Measurements from ENCODE around the gene B4GALNT2.
"Not testable (repeated sequence)": the region's sequence is repeated elsewhere in the genome, so short reads cannot be mapped to it uniquely, and the experiment has no call there.

The B4GALNT2 gene

GRCh38 chr17:49180998-49181635 is 48.5 kb downstream of the B4GALNT2 start:
- DNase-seq (ENCODE audit: low read depth in 2 of 2) = no peak

DNA sequence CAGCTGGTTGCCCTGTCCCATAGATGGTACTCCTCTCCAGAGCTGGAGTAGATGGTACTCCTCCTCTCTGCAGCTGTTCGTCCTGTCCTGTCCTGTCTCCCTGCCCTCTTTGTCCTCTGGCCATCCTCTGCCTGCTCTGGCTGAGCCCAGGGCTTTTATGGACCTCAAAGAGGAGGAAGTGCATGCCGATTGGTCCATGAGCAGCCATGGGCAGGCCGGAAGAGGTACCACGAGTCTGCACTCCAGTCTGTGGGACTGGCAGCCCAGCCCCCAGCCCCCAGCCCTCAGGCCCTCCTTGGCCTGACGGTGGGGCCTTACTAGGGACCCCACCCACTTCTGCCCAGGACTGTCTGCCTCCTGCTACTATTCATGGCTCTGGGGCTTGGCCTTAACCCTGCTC is 50.8 kb downstream of the B4GALNT2 start:
- no peak for DNase-seq (ENCODE audit: low read depth in 2 of 2)

DNA sequence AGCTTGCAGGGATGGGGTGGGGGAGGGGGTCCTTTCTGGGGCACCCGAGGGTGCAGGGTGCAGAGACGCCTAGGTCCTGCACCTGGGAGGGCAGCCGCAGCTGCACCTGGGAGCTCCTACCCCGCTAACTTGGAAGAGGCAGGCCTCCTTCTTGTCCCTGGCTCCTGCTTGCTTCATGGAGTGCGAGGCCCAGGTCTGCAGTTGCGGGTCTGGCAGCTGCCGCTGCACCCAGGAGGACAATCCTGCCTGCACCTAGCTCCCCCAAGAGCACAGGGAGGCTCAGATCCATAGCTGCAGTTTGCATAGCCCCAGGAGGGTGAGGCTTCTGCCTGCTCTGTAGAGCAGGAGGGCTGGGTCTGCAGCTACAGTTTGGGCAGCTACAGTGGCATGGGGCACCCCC is 51.2 kb downstream of the B4GALNT2 start:
- DNase-seq (ENCODE audit: low read depth in 2 of 2) = no peak

- not testable (repeated sequence) for DNase-seq (ENCODE audit: low read depth in 2 of 2)
Observed at GRCh38 chr17:49184522-49184921, 52.0 kb downstream of the B4GALNT2 start.

GRCh38 chr17:49185381-49185780 is 52.8 kb downstream of the B4GALNT2 start:
- DNase-seq (ENCODE audit: low read depth in 2 of 2) = not testable (repeated sequence)

- no peak for DNase-seq (ENCODE audit: low read depth in 2 of 2)
Observed at GRCh38 chr17:49187301-49187700, 54.7 kb downstream of the B4GALNT2 start.

DNA sequence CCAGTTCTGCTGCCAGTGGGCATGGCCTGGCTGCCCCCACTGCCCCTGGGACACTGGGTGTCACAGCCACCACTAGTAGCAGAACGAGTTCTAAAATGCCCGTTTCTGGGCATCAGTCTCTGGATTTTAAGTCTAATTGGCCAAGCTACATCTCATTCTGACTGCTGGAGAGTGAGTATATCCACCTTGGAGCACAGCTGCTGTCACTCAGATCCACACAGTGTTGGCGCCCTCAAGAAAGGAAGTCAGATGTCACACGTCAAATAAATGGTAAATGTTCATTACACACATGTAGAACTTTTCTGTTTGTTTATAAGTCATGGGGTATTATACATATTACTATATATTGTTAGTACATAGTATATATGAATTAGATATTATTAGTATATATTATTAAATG is 58.4 kb downstream of the B4GALNT2 start:
- no peak for DNase-seq (ENCODE audit: low read depth in 2 of 2)

DNA sequence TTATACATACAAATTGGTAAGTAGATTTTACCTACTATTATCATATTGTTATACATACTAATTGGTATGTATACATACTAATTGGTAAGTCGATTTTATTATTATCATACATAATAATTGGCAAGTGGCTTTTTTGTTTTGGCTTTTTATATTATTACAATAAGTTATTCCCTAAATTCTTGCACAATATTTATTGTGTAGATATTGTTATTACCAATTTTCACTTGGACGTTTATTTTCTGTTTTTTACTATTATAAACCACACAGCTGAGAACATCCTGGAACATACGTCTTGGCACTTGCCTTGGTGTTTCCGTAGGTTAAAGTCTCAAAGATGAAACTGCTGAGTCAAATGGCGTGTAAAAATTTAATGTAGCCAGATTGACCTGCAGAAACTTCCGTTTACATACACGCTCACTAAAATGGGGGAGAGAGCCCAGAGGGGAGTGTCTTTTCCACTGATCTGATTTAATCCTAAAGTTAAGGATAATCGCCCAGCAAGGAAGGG is 58.9 kb downstream of the B4GALNT2 start:
- no peak for DNase-seq (ENCODE audit: low read depth in 2 of 2)

DNA sequence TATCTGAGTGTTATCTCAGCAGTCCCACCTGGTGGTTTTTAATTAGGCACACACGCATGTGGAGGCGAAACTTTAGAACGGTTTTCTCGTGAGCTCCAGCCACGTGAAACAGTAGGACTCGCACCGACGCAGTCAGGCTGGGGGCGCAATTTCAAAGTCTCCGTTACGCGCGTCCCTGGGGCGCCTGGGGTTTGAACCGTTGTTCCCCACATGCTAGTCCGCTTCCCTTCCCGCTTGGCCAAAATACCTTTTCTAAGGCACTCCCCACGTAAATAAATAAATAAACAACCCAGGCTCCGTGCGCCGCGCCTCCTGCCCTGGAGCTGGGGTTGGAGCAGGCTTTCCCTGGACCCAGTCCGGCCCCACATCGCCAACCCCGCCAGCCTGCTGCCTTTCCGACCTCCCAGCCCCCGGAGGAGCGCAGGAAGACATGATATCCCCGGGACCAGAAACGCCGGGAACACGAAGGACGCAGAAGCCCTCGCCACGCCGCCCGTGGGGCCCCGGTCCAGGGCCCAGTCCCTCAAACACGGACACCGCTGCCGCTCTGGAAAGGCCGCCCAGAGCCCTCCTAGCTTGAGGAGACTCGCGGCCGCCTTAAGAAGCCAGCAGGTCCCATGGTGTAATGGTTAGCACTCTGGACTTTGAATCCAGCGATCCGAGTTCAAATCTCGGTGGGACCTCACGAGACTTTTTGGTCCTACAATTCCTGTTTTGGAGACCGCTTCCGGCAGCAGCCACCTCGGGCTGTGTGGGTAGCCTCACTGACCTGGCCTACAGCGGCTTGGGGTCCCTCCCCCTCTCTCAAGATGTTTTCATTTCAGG is 59.6 kb downstream of the B4GALNT2 start:
- DNase-seq (ENCODE audit: low read depth in 2 of 2) = peak; percentile 93

DNA sequence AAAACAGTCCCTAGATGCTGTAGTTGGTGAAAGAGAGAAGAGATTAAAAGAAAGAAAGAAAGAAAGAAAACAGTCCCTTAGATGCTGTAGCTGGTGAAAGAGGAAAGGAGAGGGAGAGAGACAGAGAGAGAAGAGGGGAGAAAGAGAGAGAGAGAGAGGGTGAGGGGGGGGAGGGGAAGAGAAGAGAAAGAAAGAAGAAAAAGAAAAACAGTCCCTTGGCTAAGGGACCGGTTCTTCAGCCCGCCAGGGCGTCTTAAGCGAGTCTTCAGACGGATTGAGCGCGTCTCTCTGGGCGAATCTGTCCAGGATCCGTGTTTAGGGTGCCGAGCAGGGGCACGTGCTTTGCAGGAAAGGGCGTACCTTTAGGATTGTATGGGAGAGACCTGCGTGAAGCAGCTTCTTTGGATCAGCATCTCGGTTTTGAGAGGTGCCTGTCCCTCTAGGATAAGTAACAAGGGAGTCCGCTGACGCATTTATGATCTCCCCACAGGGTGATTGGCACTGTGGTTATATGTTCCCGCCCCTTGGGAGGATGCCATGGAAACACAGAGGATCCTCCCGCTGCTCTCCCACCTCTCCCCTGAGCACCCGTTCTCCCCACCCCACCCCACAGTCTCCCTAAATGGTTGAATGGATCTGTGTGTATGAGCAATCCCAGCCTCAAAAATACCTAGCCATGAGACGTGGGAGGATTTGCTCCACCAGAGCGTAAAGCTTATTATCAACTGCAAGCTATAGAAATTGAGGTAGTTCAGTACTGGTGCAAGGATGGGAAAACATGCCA is 61.1 kb downstream of the B4GALNT2 start:
- peak in 1 of 2 experiments; percentile 26 for DNase-seq (ENCODE audit: low read depth in 2 of 2)

DNA sequence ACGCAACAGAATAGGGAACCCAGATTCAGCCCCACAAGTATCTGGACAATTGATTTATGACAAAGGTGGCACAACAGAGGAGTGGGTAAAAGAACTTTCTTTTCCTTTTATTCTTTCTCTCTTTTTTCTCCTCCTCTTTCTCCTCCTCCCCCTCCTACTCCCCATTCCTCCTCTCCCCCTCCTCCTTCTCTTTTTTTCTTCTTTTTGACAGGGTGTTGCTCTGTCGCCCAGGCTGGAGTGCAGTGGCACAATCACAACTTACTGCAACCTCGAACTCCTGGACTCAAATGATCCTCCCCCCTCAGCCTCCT is 61.7 kb downstream of the B4GALNT2 start:
- no peak for DNase-seq (ENCODE audit: low read depth in 2 of 2)

DNA sequence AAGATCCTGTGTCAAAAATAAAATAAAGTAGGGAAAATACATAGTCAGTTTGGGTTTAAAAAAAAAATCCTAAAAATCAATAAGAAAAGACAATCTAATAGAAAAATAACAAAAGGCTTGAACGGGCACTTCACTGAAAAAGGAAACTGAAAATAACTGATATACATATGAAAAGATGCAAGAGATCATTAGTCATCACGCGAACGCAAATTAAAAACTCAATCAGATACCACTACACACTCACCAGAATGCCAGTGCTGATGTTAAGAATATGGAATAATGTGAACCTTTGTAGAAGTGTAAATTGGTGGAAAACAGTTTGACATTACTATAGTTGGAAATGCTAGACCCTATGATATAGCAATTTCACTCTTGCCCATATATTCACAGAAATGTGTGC is 63.2 kb downstream of the B4GALNT2 start:
- no peak for DNase-seq (ENCODE audit: low read depth in 2 of 2)

- DNase-seq (ENCODE audit: low read depth in 2 of 2) = no peak
Observed at GRCh38 chr17:49196520-49196919, 64.0 kb downstream of the B4GALNT2 start.

DNA sequence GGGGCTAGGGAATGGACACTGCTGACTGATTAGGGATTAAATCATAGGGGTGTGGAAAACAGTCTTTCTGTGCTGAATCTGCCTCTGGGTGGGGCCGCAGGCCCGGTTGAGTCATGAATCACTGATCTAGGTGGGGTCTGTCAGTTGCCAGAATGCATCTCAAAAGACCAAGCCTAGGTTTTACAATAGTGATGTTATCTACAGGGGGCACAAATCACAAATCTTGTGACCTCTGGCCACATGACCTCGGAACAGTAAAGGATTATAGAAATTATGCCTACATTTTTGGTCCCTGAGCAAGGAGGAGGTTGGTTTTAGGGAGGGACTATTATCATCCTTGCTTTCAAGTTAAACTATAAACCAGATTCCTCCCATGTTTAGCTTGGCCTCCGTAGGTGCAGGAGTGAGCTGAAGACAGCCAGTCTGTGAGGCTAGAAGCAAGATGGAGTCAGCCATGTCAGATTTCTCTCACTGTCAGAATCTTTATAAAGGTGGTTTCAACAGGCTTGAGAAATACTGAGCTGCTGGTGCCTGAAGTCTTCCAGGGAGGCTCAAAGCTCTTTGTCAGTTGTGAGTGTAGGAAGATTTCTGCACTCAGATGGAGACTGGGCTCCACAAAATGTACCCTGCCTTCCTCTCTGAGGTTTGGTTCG is 64.9 kb downstream of the B4GALNT2 start:
- no peak for DNase-seq (ENCODE audit: low read depth in 2 of 2)

DNA sequence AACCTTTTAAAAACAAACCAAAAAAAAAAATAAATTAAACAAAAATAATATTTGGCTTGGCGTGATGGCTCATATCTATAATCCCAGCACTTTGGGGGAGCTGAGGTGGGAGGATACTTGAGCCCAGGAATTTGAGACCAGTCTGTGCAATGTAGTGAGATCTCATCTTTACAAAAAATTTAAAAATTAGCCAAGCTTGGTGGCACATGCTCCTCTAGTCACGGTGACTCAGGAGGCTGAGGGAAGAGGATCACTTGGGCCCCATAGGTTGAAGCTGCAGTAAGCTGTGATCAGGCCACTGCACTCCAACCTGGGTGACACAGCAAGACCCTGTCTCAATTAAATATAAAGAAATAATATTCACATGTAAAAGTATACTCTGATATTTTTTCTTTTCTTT is 65.6 kb downstream of the B4GALNT2 start:
- DNase-seq (ENCODE audit: low read depth in 2 of 2) = no peak

DNA sequence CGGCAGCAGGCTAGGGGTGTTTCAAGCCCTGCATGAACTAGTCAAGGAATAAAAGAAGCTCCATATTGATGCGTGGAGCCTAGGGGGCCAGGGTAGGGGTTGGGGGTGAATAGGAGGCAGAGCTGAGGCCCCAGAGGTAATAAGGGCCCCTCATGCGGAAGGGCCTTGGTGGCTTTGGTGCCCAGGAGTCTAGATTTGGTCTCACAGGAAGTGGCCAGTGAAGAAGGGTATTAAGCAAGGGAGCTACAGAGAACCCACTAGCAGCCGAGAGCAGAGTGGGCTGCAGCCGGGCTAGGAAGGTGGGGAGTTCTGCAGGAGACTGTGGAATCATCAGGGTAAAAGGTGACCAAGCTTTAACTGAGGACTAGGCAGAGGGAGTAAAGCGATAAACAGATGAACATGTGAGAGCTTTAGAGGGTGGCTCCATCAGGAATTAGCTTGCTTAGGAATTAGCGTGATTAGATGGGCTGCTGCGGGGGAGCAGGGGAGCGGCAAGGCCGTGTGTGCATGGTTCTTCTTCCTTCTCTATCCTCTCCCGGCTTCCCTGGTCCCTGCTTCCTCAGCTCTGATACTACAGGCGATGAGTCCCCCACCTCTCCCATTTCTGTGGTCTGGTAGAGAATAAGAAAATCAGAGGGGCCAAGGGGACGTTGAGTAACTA is 68.0 kb downstream of the B4GALNT2 start:
- no peak for DNase-seq (ENCODE audit: low read depth in 2 of 2)

DNA sequence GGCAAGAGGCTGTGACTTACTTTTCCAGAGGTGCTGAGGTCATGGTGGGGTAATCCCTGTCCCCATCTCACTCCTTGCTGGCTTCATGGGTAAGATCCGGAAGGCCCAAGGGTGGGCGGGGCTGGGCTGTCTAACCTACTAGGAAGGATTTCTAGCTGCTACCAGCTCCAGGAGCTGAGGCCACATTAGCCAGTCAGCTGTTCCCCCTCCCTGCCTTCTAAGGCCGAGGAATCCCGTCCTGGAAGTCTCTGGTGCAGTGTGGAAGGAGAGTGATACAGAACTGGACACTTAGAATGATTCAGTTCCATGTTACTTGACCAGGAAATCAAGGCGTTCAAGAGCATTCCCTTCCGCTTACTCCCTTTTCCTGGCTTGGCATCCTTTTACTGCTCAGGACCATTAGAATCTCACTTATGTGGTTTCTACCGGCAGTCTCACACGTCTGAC is 68.9 kb downstream of the B4GALNT2 start:
- no peak for DNase-seq (ENCODE audit: low read depth in 2 of 2)

DNA sequence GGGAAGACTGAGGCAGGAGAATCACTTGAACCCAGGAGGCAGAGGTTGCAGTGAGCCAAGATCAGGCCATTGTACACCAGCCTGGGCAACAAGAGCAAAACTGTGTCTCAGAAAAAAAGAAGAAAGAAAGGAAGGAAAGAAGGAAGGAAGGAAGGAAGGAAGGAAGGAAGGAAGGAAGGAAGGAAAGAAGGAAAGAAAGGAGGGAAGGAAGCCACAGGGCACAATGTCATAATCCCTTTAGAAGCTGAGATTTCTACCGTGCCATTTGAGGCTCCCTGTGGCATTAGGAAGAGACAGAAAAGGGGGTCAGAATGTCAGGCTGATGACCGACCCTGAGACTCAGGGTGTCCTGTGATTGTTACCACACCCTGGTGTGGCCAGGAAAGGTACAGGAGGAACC is 71.2 kb downstream of the B4GALNT2 start:
- DNase-seq (ENCODE audit: low read depth in 2 of 2) = no peak

- DNase-seq (ENCODE audit: low read depth in 2 of 2) = no peak
Observed at GRCh38 chr17:49204516-49204915, 71.9 kb downstream of the B4GALNT2 start.

DNA sequence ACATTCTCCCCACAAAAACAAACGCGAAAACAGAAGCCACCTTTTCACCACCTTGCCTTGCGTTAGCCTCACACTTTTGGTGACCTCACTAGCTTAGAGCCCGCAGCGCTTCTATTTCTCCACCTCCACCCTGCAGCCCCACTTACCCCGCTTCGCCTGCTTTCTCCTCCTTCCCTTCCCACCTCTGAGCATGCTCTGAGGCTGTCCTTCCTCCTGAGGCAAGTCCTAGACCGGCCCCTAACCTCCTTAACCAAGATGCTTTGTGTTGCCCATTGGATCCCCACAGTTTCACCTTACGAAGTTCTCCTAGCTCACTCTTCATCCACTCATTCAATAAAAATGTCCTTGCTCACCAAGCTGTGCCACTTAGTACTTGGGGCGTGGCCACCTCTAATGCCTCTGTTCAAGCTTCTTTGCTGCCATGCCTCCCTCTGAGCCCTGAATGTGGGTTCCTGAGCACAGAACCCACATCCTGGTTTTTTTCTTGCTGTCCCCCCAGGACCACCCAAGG is 76.5 kb downstream of the B4GALNT2 start:
- no peak for DNase-seq (ENCODE audit: low read depth in 2 of 2)

All from stimulated activated CD4-positive, alpha-beta T cell treated with anti-CD3 and anti-CD28 coated beads, Interleukin-12 subunit alpha, Interleukin-12 subunit beta, amount 100 ng/mL, for 24 hours (primary cell).